ENCODE results near the gene FAM131B. TPM values are rescaled to one million over a fixed set of nuclear protein-coding genes. Genes with fewer than 3 reads are reported as not detected.

The FAM131B gene
- total and polyA plus RNA-seq, 2 of the 13 experiments (the other 11 are each of a cell fraction or from before 2014, with no cell fraction given), result 0.07 TPM; not detected in 1

GRCh38 chr7:143322760-143323633 lies 39.5 kb downstream of the FAM131B start (continued):
- TF ChIP-seq AHDC1 (CRISPR knock-in tag; IDR thresholded peaks at IDR 0.05; ENCODE audit: borderline replicate concordance), result no peak
- no peak for TF ChIP-seq ARNT2 (CRISPR knock-in tag; IDR thresholded peaks at IDR 0.05; ENCODE audit: low read depth)
- no peak for TF ChIP-seq ZNF512B (CRISPR knock-in tag; IDR thresholded peaks at IDR 0.05; ENCODE audit: borderline replicate concordance)
- TF ChIP-seq ZNF589 (CRISPR knock-in tag; conservative IDR thresholded peaks at IDR 0.05), result no peak
- TF ChIP-seq MYC (CRISPR knock-in tag; IDR thresholded peaks at IDR 0.05; ENCODE audit: borderline replicate concordance), result no peak
- TF ChIP-seq E2F5 (CRISPR knock-in tag; conservative IDR thresholded peaks at IDR 0.05), result no peak
- TF ChIP-seq EED (CRISPR knock-in tag; IDR thresholded peaks at IDR 0.05), result no peak
- no peak for TF ChIP-seq ZNF567 (CRISPR knock-in tag; IDR thresholded peaks at IDR 0.05; ENCODE audit: borderline replicate concordance)
- TF ChIP-seq ZNF678 (CRISPR knock-in tag; IDR thresholded peaks at IDR 0.05), result no peak
- no peak for TF ChIP-seq ZNF782 (CRISPR knock-in tag; IDR thresholded peaks at IDR 0.05; ENCODE audit: borderline replicate concordance)

Measured in HepG2 (cell line).